ENCODE results near the gene ZNF536. TPM values are rescaled to one million over a fixed set of nuclear protein-coding genes. Genes with fewer than 3 reads are reported as not detected.

Gene ZNF536
- total and polyA plus RNA-seq, 2 donors (not counting 1 experiment from before 2014, with no cell fraction given): not detected

- no peaks in the 10 kb centered on the region for H3K4me1 ChIP-seq (ENCODE audit: control insufficient read depth in 2 of 2, insufficient read depth in 2 of 2, low read length in 2 of 2)
- no peak overlapping the region for H3K4me3 Mint-ChIP-seq
- H3K27ac ChIP-seq (ENCODE audit: low read length in 2 of 2): no peak overlapping the region
- no peaks in the 10 kb centered on the region for H3K36me3 ChIP-seq (replicated peaks in 1 of 2; ENCODE audit: control extremely low read depth in 1 of 2, control insufficient read depth in 1 of 2, extremely low read depth in 1 of 2, insufficient read depth in 2 of 2, low read length in 1 of 2)
- ChIA-PET POLR2A (no interaction called here), CTCF (no interaction called here)
- no peaks in the 10 kb centered on the region for H3K9me3 Mint-ChIP-seq (ENCODE audit: insufficient read depth)
- no peaks in the 10 kb centered on the region for H3K79me2 ChIP-seq (ENCODE audit: control insufficient read depth, insufficient read depth, low read length)
- H3K9me3 ChIP-seq (ENCODE audit: control extremely low read depth in 1 of 3, control insufficient read depth in 2 of 3, insufficient read depth in 1 of 3, low read length in 2 of 3): peaks cover 0 to 7% (median 0%) of the 10 kb centered on the region in 3 donors
- H3K4me1 Mint-ChIP-seq: no peaks in the 10 kb centered on the region
- no peak overlapping the region for H3K4me2 ChIP-seq (replicated peaks; ENCODE audit: low read depth, low read length, poor library complexity, severe bottlenecking)
- no peak overlapping the region for H3K4me3 ChIP-seq (ENCODE audit: control extremely low read depth in 1 of 5, extremely low read depth in 1 of 5, insufficient read depth in 1 of 5, low read depth in 2 of 5, low read length in 4 of 5)
- H4K20me1 ChIP-seq (ENCODE audit: control insufficient read depth, insufficient read depth, low read length, poor library complexity, severe bottlenecking): no peaks in the 10 kb centered on the region
- H3K9ac ChIP-seq (ENCODE audit: low read length): no peak overlapping the region
- no peak for DNase-seq
- no peak for ATAC-seq (ENCODE audit: low read depth)
- no peak for TF ChIP-seq EZH2 (IDR thresholded peaks at IDR 0.05; ENCODE audit: borderline replicate concordance, insufficient read depth, low read depth, low read length, poor library complexity, severe bottlenecking)
- H3K27me3 ChIP-seq (replicated peaks in 1 of 4; ENCODE audit: control extremely low read depth in 1 of 4, control insufficient read depth in 3 of 4, insufficient read depth in 4 of 4, low read length in 3 of 4): peaks cover 0 to 7% (median 0%) of the 10 kb centered on the region in 4 experiments
- 95% methylated on average over 5 of the region's 5 CpGs for WGBS (ENCODE audit: insufficient coverage)
- intact Hi-C loops (cut with micrococcal nuclease): no loop called here
- peaks cover 1% of the 10 kb centered on the region for H3K27me3 Mint-ChIP-seq
- H2AFZ ChIP-seq (ENCODE audit: insufficient read depth, low read depth, low read length, poor library complexity, severe bottlenecking): no peak overlapping the region
- H3K27ac Mint-ChIP-seq: no peak overlapping the region
Observed at GRCh38 chr19:30355586-30355985, 16.6 kb upstream of the ZNF536 start.

GRCh38 chr19:30356951-30357579, 15.1 kb upstream of the ZNF536 start:
- H3K79me2 ChIP-seq (ENCODE audit: control insufficient read depth, insufficient read depth, low read length): no peaks in the 10 kb centered on the region
- H2AFZ ChIP-seq (ENCODE audit: insufficient read depth, low read depth, low read length, poor library complexity, severe bottlenecking): no peak overlapping the region
- no peaks in the 10 kb centered on the region for H4K20me1 ChIP-seq (ENCODE audit: control insufficient read depth, insufficient read depth, low read length, poor library complexity, severe bottlenecking)
- H3K9me3 Mint-ChIP-seq (ENCODE audit: insufficient read depth): no peaks in the 10 kb centered on the region
- ATAC-seq (ENCODE audit: low read depth): no peak
- no peak overlapping the region for H3K27ac ChIP-seq (ENCODE audit: low read length in 2 of 2)
- 84% methylated on average over 8 of the region's 11 CpGs for WGBS (ENCODE audit: insufficient coverage)
- no peaks in the 10 kb centered on the region for H3K4me1 Mint-ChIP-seq
- intact Hi-C loops (cut with micrococcal nuclease): no loop called here
- H3K27me3 ChIP-seq (replicated peaks in 1 of 4; ENCODE audit: control extremely low read depth in 1 of 4, control insufficient read depth in 3 of 4, insufficient read depth in 4 of 4, low read length in 3 of 4): peaks cover 0 to 7% (median 0%) of the 10 kb centered on the region in 4 experiments
- H3K27me3 Mint-ChIP-seq: peaks cover 5% of the 10 kb centered on the region
- no peak overlapping the region for H3K4me3 Mint-ChIP-seq
- ChIA-PET CTCF (no interaction called here), POLR2A (no interaction called here)
- H3K4me3 ChIP-seq (ENCODE audit: control extremely low read depth in 1 of 5, extremely low read depth in 1 of 5, insufficient read depth in 1 of 5, low read depth in 2 of 5, low read length in 4 of 5): no peak overlapping the region
- no peak overlapping the region for H3K9ac ChIP-seq (ENCODE audit: low read length)
- DNase-seq: no peak
- peaks cover 0 to 7% (median 0%) of the 10 kb centered on the region in 3 donors for H3K9me3 ChIP-seq (ENCODE audit: control extremely low read depth in 1 of 3, control insufficient read depth in 2 of 3, insufficient read depth in 1 of 3, low read length in 2 of 3)
- no peaks in the 10 kb centered on the region for H3K36me3 ChIP-seq (replicated peaks in 1 of 2; ENCODE audit: control extremely low read depth in 1 of 2, control insufficient read depth in 1 of 2, extremely low read depth in 1 of 2, insufficient read depth in 2 of 2, low read length in 1 of 2)
- H3K27ac Mint-ChIP-seq: no peak overlapping the region
- TF ChIP-seq CTCF (IDR thresholded peaks at IDR 0.05) (no peak), EZH2 (IDR thresholded peaks at IDR 0.05; ENCODE audit: borderline replicate concordance, insufficient read depth, low read depth, low read length, poor library complexity, severe bottlenecking) (no peak)
- no peak overlapping the region for H3K4me2 ChIP-seq (replicated peaks; ENCODE audit: low read depth, low read length, poor library complexity, severe bottlenecking)
- no peaks in the 10 kb centered on the region for H3K4me1 ChIP-seq (ENCODE audit: control insufficient read depth in 2 of 2, insufficient read depth in 2 of 2, low read length in 2 of 2)

All from B cell (primary cell).